ENCODE results near the gene CBARP.
A peak's percentile ranks its signal among the peaks of the same experiment; 100 is the strongest.

CBARP gene

GRCh38 chr19:1264801-1265614, 27.2 kb upstream of the CBARP start:
- peak; percentile 73 for DNase-seq (ENCODE audit: low read depth)

- DNase-seq (ENCODE audit: low read depth) = no peak
These were observed 25.4 kb upstream of the CBARP start for GRCh38 chr19:1263188-1263587.

- DNase-seq (ENCODE audit: low read depth) = no peak
These were observed 24.9 kb upstream of the CBARP start for GRCh38 chr19:1262623-1263123.

GRCh38 chr19:1261798-1262622, 24.2 kb upstream of the CBARP start:
- no peak for DNase-seq (ENCODE audit: low read depth)

GRCh38 chr19:1261538-1261797, 23.7 kb upstream of the CBARP start:
- no peak for DNase-seq (ENCODE audit: low read depth)

GRCh38 chr19:1260749-1261537, 23.1 kb upstream of the CBARP start:
- peak; percentile 94 for DNase-seq (ENCODE audit: low read depth)

GRCh38 chr19:1259876-1260748, 22.3 kb upstream of the CBARP start:
- DNase-seq (ENCODE audit: low read depth) = no peak

- no peak for DNase-seq (ENCODE audit: low read depth)
These were observed 21.5 kb upstream of the CBARP start for GRCh38 chr19:1259206-1259875.

- no peak for DNase-seq (ENCODE audit: low read depth)
These were observed 21.0 kb upstream of the CBARP start for GRCh38 chr19:1258707-1259205.

GRCh38 chr19:1258163-1258492, 20.3 kb upstream of the CBARP start:
- no peak for DNase-seq (ENCODE audit: low read depth)

GRCh38 chr19:1257475-1258162, 19.8 kb upstream of the CBARP start:
- DNase-seq (ENCODE audit: low read depth) = no peak

GRCh38 chr19:1256646-1257474, 19.1 kb upstream of the CBARP start:
- DNase-seq (ENCODE audit: low read depth) = no peak

GRCh38 chr19:1255186-1256161, 17.7 kb upstream of the CBARP start:
- no peak for DNase-seq (ENCODE audit: low read depth)

GRCh38 chr19:1254530-1255185, 16.9 kb upstream of the CBARP start:
- DNase-seq (ENCODE audit: low read depth) = no peak

GRCh38 chr19:1254081-1254527, 16.3 kb upstream of the CBARP start:
- no peak for DNase-seq (ENCODE audit: low read depth)

- peak; percentile 70 for DNase-seq (ENCODE audit: low read depth)
These were observed 15.8 kb upstream of the CBARP start for GRCh38 chr19:1253514-1254080.
